GM18526 (cell line): ENCODE data around the gene GALNT5.

Source experiments
- POLR2A ChIP-seq: IDR thresholded peaks from 3 replicates; pipeline ENCODE4 v1.6.1; 2011; ENCODE audit not compliant: insufficient read length; ENCODE audit errors: extremely low read depth

GALNT5 gene

GRCh38 chr2:157257312-157258252, at the start of gene GALNT5:
TSS of gene GALNT5 (plus strand) at chr2:157257705. CDS start at chr2:157258083, 378 bp downstream.
- TF ChIP-seq POLR2A: no peak

GRCh38 chr2:157216286-157216965, 41.1 kb upstream of the GALNT5 start:
- TF ChIP-seq POLR2A: no peak

GRCh38 chr2:157217409-157217808, 40.1 kb upstream of the GALNT5 start:
- TF ChIP-seq POLR2A: no peak

- TF ChIP-seq POLR2A: no peak
These were observed 38.6 kb upstream of the GALNT5 start for GRCh38 chr2:157218911-157219310.

GRCh38 chr2:157220502-157220901, 37.0 kb upstream of the GALNT5 start:
- no peak for TF ChIP-seq POLR2A

GRCh38 chr2:157221394-157221988, 36.0 kb upstream of the GALNT5 start:
- TF ChIP-seq POLR2A: no peak

- no peak for TF ChIP-seq POLR2A
These were observed 33.8 kb upstream of the GALNT5 start for GRCh38 chr2:157223624-157224205.

- no peak for TF ChIP-seq POLR2A
These were observed 29.9 kb upstream of the GALNT5 start for GRCh38 chr2:157227592-157227991.

GRCh38 chr2:157228946-157229345, 28.6 kb upstream of the GALNT5 start:
- no peak for TF ChIP-seq POLR2A

GRCh38 chr2:157229572-157229971, 27.9 kb upstream of the GALNT5 start:
- TF ChIP-seq POLR2A: no peak

GRCh38 chr2:157231476-157231875, 26.0 kb upstream of the GALNT5 start:
- TF ChIP-seq POLR2A: no peak

- no peak for TF ChIP-seq POLR2A
These were observed 24.0 kb upstream of the GALNT5 start for GRCh38 chr2:157233506-157233905.

GRCh38 chr2:157236404-157236803, 21.1 kb upstream of the GALNT5 start:
- no peak for TF ChIP-seq POLR2A

GRCh38 chr2:157238296-157238695, 19.2 kb upstream of the GALNT5 start:
- TF ChIP-seq POLR2A: no peak

GRCh38 chr2:157244691-157245090, 12.8 kb upstream of the GALNT5 start:
- TF ChIP-seq POLR2A: no peak
